AG04450 (cell line): ENCODE results near the gene RNF144B. TPM values are rescaled to one million over a fixed set of nuclear protein-coding genes. Genes with fewer than 3 reads are reported as not detected.
A peak's percentile ranks its signal among the peaks of the same experiment; 100 is the strongest.

Source experiments
- CTCF ChIA-PET: fragments of 300-600, 350-600 bp; formaldehyde crosslinking; extraction: SDS; loops from one replicate; lab custom pipeline; 2022; ENCODE audit warnings: antibody characterized with exemption, inconsistent platforms; lab: Charles Lee
- POLR2A ChIA-PET: fragments of 350-600 bp; formaldehyde crosslinking; extraction: SDS; loops from one replicate; lab custom pipeline; 2021; ENCODE audit warnings: antibody characterized with exemption, inconsistent platforms; lab: Yijun Ruan, JAX
- DNase-seq: peaks from one replicate; pipeline ENCODE4 v3.0.0-alpha.2; 2011; ENCODE audit warnings: low read depth, low spot score
- H3K27ac ChIP-seq: one replicate; pipeline ENCODE4 v1.5.1; 2012; ENCODE audit warnings: low read depth, low read length, control low read depth
- H3K27me3 ChIP-seq: one replicate; pipeline ENCODE4 v1.6.0; 2012; ENCODE audit warnings: low read length; ENCODE audit not compliant: control insufficient read depth, insufficient read depth
- H3K4me3 ChIP-seq: 2 replicates; pipeline ENCODE4 v1.5.1; 2011; ENCODE audit warnings: mild to moderate bottlenecking, low read depth, low read length, control low read depth
- H3K9me3 ChIP-seq: 2 replicates; pipeline ENCODE4 v1.5.1; 2012; ENCODE audit warnings: low read length; ENCODE audit not compliant: control insufficient read depth, insufficient read depth
- polyA plus RNA-seq: library from polyadenylated mRNA; depleted of rRNA; stranded (reverse); fragments of >200 nt; gene quantifications from 2 replicates; pipeline ENCODE4 v1.2.3, GENCODE V29; 2011
- TF ChIP-seq, protein P1 (sequence below): IDR thresholded peaks from 2 replicates; pipeline ENCODE4 v1.5.1; 2011; ENCODE audit warnings: low read depth, low read length, control low read depth, inconsistent platforms

The RNF144B gene
- polyA plus RNA-seq, 1 experiment: 0.25 TPM

DNA sequence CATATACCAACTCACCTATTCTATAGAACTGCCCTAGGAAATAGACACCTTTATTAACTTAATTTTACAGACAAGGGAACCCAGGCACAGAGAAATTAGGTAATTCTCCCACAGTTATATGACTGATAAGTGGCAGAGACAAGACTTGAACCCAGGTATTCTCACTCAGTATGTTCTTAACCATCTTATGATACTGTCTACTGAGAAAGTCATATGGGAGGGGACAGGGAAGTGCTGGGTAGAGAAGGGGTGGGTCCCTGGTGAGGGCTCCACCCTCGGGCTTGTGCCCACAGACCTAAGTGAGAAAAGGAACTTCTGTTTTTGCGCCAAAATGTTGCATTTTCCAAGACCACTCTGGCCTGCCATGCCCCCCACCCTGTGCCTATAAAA lies 123.5 kb downstream of the RNF144B start:
- TF ChIP-seq, protein P1, sequence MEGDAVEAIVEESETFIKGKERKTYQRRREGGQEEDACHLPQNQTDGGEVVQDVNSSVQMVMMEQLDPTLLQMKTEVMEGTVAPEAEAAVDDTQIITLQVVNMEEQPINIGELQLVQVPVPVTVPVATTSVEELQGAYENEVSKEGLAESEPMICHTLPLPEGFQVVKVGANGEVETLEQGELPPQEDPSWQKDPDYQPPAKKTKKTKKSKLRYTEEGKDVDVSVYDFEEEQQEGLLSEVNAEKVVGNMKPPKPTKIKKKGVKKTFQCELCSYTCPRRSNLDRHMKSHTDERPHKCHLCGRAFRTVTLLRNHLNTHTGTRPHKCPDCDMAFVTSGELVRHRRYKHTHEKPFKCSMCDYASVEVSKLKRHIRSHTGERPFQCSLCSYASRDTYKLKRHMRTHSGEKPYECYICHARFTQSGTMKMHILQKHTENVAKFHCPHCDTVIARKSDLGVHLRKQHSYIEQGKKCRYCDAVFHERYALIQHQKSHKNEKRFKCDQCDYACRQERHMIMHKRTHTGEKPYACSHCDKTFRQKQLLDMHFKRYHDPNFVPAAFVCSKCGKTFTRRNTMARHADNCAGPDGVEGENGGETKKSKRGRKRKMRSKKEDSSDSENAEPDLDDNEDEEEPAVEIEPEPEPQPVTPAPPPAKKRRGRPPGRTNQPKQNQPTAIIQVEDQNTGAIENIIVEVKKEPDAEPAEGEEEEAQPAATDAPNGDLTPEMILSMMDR: no peak
- no peaks in the 10 kb centered on the region for H3K27me3 ChIP-seq
- no peak overlapping the region for H3K27ac ChIP-seq
- POLR2A ChIA-PET: no interaction called here
- no peaks in the 10 kb centered on the region for H3K9me3 ChIP-seq
- DNase-seq: no peak
- CTCF ChIA-PET: no interaction called here
- H3K4me3 ChIP-seq: no peak overlapping the region

DNA sequence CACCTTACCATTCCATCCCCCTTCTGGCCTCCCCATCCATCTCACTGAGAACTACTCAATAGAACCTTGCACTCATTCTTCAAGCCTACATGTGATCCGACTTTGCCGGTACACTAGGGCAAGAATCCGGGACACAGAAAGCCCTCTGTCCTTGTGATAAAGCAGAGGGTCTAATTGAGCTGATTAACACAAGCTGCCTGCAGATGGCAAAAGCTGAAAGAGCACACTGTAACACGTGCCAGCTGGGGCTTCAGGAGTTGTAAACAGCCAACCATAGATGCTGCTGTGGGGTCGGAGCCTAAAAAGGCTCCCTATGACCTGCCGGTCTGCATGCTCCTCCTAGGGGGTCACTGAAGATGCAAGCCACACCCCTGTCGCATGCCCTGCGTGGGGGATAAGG lies 124.1 kb downstream of the RNF144B start:
- POLR2A ChIA-PET: no interaction called here
- no peak for DNase-seq
- no peak overlapping the region for H3K4me3 ChIP-seq
- H3K9me3 ChIP-seq: no peaks in the 10 kb centered on the region
- H3K27ac ChIP-seq: peak overlapping the region; percentile 13
- CTCF ChIA-PET: no interaction called here
- TF ChIP-seq, protein P1: no peak
- no peaks in the 10 kb centered on the region for H3K27me3 ChIP-seq

DNA sequence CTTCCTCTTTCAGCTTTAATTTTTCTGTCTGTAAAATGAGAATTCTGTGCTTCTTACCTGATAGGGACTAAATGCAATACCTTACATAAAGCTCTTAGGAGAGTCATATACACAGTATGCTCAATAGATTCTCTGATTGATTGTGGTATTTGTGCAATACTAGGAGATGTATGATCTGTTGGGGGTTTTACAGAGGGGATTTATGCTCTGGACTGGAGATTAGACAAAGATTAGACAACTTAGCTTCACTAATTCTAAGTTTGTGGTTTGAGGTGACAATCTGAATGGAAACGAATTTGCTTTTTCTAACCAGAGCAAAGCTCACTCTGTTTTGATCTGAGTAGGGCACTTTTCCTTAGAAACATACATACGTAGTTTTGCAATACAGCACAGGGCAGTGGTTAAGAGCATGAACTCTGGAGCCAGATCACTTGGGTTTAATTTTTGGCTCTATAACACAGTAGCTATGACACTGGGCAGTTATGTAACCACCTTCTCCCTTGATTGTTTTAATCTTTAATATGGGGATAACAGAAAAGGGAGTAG lies 126.2 kb downstream of the RNF144B start:
- Histone ChIP-seq H3K27ac (no peak overlapping the region), H3K27me3 (no peaks in the 10 kb centered on the region), H3K9me3 (no peaks in the 10 kb centered on the region), H3K4me3 (no peak overlapping the region)
- no peak for DNase-seq
- CTCF ChIA-PET: interaction anchor here (1.1 to 2.4 kb wide), 2 partner anchors 9 to 190 kb away, joined by 4 to 32 read pairs; no protein-coding TSS in a partner anchor
- TF ChIP-seq, protein P1: no peak
- POLR2A ChIA-PET: interaction anchor here (0.7 kb wide), 1 partner anchor 21 kb away, joined by 8 read pairs; no protein-coding TSS in a partner anchor

DNA sequence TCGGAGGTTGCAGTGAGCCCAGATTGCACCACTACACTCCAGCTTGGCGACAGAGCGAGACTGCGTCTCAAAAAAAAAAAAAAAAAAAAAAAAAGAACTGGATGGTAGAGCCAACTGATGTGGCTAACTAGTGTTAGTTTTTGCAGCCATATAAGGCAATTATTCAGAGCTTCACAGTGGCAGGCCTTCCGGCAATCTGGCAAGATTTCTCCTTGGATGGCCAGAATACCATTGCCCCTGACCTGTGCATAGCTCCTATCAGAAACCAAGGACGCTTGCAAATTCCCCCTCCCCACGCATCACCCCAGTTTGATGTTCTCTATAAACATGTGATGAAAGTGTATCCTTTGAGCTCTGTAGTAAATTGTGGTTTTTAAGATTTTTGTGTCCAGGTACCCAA lies 127.0 kb downstream of the RNF144B start:
- no peak for DNase-seq
- no peak overlapping the region for H3K27ac ChIP-seq
- TF ChIP-seq, protein P1: no peak
- H3K27me3 ChIP-seq: no peaks in the 10 kb centered on the region
- no peaks in the 10 kb centered on the region for H3K9me3 ChIP-seq
- H3K4me3 ChIP-seq: no peak overlapping the region
- POLR2A ChIA-PET: interaction anchor here (0.7 kb wide), 1 partner anchor 20 kb away, joined by 8 read pairs; no protein-coding TSS in a partner anchor
- CTCF ChIA-PET: interaction anchor here (0.6 to 2.4 kb wide), 2 partner anchors 10 to 1328 kb away, joined by 3 to 32 read pairs; no protein-coding TSS in a partner anchor

DNA sequence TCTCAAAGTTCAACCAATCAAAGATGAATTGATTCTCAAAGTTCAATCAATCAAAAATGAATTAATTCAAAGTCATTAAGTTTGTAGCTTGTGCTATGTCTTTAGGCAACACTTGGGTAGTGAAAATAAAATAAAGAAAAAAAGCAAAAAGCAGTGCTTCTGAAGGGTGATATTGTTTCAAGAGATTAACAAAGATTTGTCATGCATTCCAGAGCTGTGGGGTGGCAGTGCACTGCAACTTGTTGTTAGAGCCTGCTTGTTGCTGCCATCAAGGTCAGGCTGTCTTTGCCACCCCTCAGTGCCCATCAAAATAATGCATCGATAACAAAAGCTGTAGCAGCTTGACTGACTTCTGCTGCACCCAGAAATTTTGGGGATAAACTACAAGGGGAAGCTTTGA lies 128.6 kb downstream of the RNF144B start:
- CTCF ChIA-PET: interaction anchor here (1.4 to 2.0 kb wide), 2 partner anchors 9 to 11 kb away, joined by 4 to 6 read pairs; no protein-coding TSS in a partner anchor
- TF ChIP-seq, protein P1: no peak
- no peak for DNase-seq

More for the DNA sequence above, 128.6 kb downstream of the RNF144B start:
- H3K27me3 ChIP-seq: no peaks in the 10 kb centered on the region
- no peaks in the 10 kb centered on the region for H3K9me3 ChIP-seq
- POLR2A ChIA-PET: no interaction called here
- H3K4me3 ChIP-seq: no peak overlapping the region
- no peak overlapping the region for H3K27ac ChIP-seq
